Measurements from ENCODE around the gene SEMA4B. TPM values are rescaled to one million over a fixed set of nuclear protein-coding genes. Genes with fewer than 3 reads are reported as not detected.

SEMA4B gene
- total and polyA plus RNA-seq, 2 experiments from 2014 or later = 16.7 to 48.2 TPM

- ATAC-seq = no peak
- H3K27ac Mint-ChIP-seq = no peak overlapping the region
- peaks cover 35% of the 10 kb centered on the region for H3K36me3 Mint-ChIP-seq (ENCODE audit: low read depth)
Measured at GRCh38 chr15:90225504-90226234, 24.5 kb downstream of the SEMA4B start.

More at GRCh38 chr15:90225504-90226234, 24.5 kb downstream of the SEMA4B start:
- Histone ChIP-seq H3K79me2 (replicated peaks; ENCODE audit: insufficient read depth) (no peaks in the 10 kb centered on the region), H3K9me2 (ENCODE audit: insufficient read depth) (no peaks in the 10 kb centered on the region), H3K27me3 (ENCODE audit: insufficient read depth) (no peaks in the 10 kb centered on the region), H3K27ac (ENCODE audit: low read depth) (no peak overlapping the region), H3K4me3 (no peak overlapping the region), H4K20me1 (replicated peaks; ENCODE audit: insufficient read depth) (no peaks in the 10 kb centered on the region; the same call in 1 of the 2 replicates), H3K4me1 (ENCODE audit: insufficient read depth) (no peaks in the 10 kb centered on the region), H3K36me3 (ENCODE audit: insufficient read depth) (peaks cover 12% of the 10 kb centered on the region), H2AFZ (no peak overlapping the region), H3K4me2 (no peak overlapping the region), H3F3A (replicated peaks; ENCODE audit: low read depth) (no peaks in the 10 kb centered on the region)
- no peaks in the 10 kb centered on the region for H3K9me3 Mint-ChIP-seq
- TF ChIP-seq NANOG (IDR thresholded peaks at IDR 0.05; ENCODE audit: borderline replicate concordance) (no peak), POLR2AphosphoS5 (IDR thresholded peaks at IDR 0.05; ENCODE audit: low read depth) (no peak), STAT1 (IDR thresholded peaks at IDR 0.05; ENCODE audit: unreplicated experiment) (no peak), CTCF (conservative IDR thresholded peaks at IDR 0.05; ENCODE audit: low read depth in 2 of 2) (no peak), REST (IDR thresholded peaks at IDR 0.05; ENCODE audit: unreplicated experiment) (no peak), EZH2 (IDR thresholded peaks at IDR 0.05; ENCODE audit: low read depth, unreplicated experiment) (no peak), JUNB (IDR thresholded peaks at IDR 0.05; ENCODE audit: unreplicated experiment) (no peak), EZH2phosphoT487 (IDR thresholded peaks at IDR 0.05; ENCODE audit: unreplicated experiment) (no peak), ZNF462 (CRISPR knock-in tag; IDR thresholded peaks at IDR 0.05) (no peak), ZNF331 (CRISPR knock-in tag; IDR thresholded peaks at IDR 0.05; ENCODE audit: low read depth) (no peak)
- H3K27me3 Mint-ChIP-seq (ENCODE audit: insufficient read depth, low read depth, poor library complexity) = peaks cover 8% of the 10 kb centered on the region
- no peak for DNase-seq (ENCODE audit: low spot score)
- H3K4me3 Mint-ChIP-seq = no peak overlapping the region
- H3K4me1 Mint-ChIP-seq = no peaks in the 10 kb centered on the region

All from GM23338 (cell line).